COLO668 (cell line): ENCODE data around the gene CENPP.
"Not testable (repeated sequence)": the region's sequence is repeated elsewhere in the genome, so short reads cannot be mapped to it uniquely, and the experiment has no call there.

ENCODE experiments used
- DNase-seq: peaks from one replicate; lab custom pipeline; 2025; ENCODE audit not compliant: unreplicated experiment; lab: John Stamatoyannopoulos, UW

CENPP gene

GRCh38 chr9:92611621-92612285, 286.0 kb downstream of the CENPP start:
- no peak for DNase-seq

DNA sequence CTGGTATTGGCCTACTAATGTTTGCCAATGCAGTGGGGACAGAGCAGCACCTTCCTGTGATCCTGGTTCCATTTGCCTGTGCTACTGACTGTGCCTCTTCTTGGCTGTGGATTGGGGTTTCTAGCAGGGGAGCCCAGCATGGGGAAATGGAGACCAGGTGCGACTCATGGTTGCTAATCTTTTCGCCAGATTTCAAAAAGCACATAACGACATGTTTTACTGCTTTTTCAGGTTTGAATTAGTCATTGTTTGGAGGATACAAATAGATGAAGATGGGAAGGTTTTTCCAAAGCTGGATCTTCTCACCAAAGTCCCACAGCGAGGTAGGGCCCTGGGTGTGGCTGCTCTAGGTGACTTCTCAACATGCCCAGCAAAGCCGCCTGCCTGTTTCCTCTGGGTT, 286.5 kb downstream of the CENPP start:
- DNase-seq, result no peak

GRCh38 chr9:92612816-92613215, 287.1 kb downstream of the CENPP start:
- DNase-seq, result no peak

DNA sequence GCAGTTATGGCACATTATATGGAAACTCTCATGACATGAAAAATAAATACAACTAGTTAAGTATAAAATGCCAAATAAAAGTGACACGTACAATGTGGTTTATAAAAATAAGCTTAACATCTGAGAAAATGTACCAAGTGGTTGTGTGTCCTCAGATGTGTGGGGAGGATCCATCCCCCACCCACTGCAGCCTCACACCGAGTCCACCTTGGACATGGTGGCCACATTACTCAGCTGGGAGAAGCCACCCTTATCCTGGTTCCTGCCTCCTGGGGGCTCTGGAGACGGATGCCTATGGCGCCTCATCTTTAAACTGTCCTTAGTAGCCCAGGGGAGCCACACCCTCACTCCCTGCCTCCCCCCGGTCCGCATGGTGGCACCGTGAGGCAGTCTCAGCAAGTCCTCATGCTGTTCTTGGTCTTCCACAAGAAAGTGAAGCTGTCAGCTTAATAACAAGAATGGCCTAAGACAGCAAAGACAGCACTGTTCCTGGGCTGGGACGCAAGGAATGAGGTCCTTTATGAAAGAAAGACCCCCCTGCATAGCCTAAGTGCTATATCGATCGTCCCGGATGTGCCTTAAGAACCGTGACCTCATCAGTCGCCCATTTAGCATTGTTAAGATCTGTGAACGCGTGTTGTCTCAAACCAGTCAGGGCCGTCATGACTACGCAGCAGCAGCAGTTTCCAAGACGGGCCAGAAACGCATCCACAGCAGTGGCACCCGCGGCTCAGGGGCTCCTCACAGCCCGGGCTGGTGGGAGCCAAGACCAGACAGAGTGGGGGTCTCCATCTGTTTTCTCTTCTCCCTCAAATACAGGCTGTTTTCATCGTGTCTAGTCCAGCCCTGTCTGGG, 287.7 kb downstream of the CENPP start:
- no peak for DNase-seq

DNA sequence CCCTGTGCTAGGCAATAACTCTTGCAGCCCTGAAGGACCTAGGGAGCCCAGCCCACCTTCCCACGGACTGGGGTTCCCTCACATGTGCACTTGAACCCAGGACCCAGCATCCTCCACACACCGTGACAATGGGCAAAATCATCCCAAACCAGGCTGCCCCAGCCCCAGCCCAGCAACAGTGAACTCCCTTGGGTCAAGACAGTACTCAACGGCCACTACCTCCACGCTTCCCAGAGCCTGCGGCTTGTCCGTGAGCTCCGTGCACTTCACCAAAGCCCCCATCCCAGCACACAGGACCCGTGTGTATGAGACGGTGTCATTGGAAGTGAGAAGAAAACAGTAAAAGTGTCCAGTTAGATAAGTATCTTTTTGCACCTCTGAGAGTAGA, 288.4 kb downstream of the CENPP start:
- DNase-seq, result no peak

GRCh38 chr9:92614763-92615461, 289.2 kb downstream of the CENPP start:
- no peak for DNase-seq

DNA sequence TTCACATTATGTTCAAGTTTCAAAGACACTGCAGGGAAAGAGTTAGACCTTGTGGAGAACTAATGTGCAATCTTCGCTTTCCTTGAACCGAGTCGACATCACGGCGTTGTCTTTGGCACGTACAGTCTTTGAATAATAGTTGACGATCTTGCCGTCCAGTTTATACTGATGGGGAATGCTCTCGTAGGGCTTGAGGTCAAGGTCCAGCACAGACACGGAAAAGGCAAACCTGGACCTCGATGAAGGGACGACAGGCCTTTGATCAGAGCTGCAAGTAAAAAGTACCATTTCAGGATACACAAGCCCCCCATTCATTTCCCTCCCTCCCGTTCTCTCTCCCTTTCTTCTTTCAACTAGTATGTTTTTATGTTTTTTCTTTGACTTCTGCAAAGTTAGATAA, 290.0 kb downstream of the CENPP start:
- DNase-seq, result no peak

- no peak for DNase-seq
Measured at GRCh38 chr9:92616199-92616641, 290.5 kb downstream of the CENPP start.

- DNase-seq, result no peak
Measured at GRCh38 chr9:92616655-92617111, 290.9 kb downstream of the CENPP start.

DNA sequence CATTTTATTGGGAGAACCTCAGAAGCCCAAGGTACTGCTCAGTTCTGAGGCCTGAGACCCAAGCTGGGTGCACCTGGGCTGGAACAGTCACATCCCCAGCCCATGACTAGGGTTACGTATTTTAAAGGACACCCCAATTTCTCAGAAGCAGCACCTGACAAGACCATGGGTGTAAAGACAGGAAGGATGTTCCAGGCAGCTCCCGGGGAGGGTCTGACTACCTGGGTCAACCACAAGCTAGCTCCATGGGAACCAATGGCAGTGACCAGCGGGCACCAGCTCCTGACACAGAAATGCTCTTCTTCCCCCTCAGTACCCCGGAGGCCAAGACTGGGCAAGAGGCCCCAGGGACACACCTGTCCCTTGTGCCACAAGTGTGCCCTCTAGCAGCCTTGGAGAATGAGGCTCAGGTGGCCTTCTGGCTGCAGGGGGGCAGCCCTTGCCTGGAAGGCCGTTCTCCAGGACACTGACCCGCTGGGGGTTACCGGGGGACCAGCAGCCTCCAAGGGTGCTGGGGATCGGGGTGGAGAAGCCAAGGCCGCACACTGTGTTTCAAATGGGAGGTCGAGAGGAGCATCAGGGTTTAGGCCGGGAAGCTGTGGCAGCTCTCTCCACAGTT, 291.6 kb downstream of the CENPP start:
- no peak for DNase-seq

DNA sequence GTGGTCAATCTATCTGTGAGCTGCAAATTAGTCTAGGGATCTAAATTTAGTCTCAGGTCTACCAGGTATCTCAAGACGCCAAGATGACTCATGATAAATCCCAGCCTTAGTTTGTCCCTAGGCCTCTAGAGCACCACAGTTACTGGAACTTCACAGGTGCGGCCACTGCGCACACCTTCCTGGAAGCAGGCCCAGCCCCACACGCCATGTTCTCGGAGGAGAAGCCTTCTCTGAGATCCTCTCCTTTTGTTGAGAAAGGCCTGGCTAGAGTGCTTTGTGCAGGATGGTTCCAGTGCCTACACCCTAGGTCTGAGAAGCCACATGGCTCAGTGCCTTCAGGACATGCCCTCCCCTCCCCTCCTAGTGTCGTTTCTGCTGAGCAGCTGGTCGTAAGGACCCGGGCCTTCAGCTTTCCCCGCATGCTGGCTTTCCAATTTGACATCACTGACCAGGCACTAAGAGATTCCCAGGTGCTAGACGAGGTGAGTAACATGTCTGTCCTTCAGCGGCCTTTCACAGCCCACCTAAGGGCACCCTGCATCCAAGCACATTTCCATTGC, 292.3 kb downstream of the CENPP start:
- no peak for DNase-seq

DNA sequence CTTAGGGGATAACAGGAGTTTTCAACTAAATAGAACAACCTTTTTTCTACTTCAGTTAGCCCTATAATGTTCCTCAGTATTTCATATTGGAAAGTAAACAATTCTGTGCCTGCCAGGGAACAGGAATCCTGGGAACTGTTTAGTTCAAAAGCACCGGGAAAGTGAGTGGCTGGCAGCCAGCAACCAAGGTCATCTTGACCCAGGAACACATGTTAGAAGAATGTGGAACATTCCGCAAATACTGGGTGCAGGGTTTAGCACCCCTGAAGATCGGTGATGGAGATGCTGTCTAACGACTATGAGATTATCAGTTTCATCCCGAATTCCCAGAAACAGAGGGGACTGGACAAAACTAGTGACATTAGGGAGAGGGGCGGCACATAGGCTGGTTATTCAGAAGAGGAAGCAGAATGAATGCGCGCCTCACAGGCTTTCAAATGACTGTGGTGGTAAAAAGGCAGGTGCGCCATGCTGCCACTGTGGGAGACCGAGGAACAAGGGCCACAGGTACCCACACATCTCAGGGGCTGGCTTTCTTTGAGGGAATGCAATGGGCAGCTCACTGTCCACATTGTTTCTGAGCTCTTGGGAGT, 293.0 kb downstream of the CENPP start:
- no peak for DNase-seq

DNA sequence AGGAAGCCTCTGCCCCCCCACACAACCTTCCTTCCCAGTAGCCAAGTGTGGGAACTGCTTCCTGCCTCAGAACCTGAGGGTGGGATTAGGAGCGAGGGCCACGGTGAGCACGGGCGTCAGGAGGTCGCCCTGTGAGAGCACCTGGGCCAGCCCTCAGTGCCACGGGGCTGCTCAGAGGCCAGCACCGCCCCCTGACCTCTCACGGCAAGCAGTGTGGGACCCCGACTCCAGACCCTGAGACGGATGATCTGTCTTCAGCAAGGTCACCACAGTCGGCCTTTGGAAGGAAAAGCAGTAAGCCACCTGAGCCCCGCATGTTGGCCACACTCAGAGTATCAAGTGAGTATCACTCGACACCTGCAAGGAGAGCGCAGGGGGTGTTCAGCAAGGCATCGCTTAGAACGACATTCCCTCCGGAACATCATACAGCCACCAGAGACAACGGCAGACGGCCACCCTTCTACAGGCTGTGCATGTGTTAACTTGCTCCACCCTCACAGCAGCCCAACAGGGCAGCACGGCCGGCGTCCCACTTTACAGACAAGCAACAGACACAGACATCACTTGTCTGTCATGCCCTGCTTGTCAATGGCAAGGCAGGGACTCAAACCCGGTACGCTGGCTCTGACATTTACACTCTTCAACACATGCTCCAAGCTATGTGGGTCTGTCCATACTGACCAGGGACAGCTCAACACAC, 294.0 kb downstream of the CENPP start:
- DNase-seq, result no peak

DNA sequence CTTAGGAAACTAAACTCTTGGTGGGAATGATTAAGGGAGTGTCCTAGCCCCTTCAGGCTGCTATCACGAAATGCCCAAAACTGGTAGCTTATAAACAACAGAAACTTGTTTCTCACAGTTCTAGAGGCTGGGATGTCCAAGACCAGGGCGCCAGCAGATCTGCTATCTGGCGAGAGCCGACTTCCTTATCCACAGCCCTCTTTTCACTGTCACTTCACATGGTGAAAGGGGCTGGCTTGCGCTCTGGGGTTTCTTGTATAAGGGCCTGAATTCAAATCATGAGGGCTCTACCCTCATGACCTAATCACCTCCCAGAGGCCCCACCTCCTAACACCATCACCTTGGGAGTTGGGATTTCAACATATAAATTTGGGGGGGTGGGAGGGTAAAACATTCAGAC, 295.1 kb downstream of the CENPP start:
- DNase-seq, result no peak

GRCh38 chr9:92623936-92624335, 298.2 kb downstream of the CENPP start:
- DNase-seq, result not testable (repeated sequence)

DNA sequence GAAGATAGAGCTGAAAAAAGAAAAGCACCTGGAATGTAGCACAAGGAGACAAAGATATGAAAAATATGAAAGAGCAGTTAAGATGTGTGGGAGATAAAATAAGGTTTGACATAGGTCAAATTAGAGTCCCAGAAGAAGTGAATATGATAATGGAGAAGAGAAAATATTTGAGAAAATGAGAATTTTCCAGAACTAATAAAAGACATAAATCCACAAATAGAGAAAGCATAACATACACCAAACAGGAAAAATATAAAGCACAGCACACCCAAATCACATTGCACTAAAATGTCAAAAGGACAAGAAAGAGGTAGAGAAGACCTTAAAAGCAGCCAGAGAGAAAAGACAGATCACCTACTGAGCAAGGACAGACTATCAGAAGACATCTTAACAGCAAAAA, 300.7 kb downstream of the CENPP start:
- DNase-seq, result no peak

DNA sequence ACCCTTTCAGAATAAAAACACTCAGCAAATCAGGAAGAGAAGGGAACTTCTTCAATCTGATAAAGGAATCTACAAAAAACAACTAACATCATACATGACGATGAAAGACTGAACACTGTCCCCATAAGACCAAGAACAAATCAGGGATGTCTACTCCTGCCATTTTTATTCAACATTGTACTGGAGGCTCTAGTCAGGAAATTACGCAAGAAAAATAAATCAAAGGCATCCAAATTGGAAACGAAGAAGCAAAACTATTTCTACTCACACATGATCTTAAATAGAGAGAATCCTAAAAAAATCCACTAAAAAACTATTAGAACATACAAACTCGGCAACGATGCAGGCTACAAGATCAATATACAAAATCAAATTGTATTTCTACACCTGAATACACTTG, 301.9 kb downstream of the CENPP start:
- DNase-seq, result no peak

- DNase-seq, result no peak
Measured at GRCh38 chr9:92631452-92632343, 305.9 kb downstream of the CENPP start.

DNA sequence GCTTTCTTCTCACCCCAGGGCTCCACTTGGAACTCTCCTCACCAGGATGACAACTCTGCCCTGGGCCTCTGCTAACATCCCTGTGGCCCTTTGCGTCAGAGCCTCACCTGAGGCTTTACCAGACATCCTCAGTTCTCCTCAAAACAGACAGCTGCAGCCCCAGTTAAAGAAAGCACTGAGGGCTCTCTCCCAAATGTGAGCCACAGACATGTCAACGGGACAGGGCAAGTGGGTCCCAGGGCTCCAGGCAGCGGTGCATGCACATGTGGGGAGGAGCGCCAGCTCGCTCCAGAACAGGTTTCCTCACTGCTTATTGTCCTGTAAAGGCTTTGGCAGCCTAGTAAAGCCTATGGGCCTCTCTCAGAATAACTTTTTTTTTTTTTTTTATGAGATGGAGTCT, 306.9 kb downstream of the CENPP start:
- no peak for DNase-seq
